ENCODE results near the gene SLC2A9.

DNA sequence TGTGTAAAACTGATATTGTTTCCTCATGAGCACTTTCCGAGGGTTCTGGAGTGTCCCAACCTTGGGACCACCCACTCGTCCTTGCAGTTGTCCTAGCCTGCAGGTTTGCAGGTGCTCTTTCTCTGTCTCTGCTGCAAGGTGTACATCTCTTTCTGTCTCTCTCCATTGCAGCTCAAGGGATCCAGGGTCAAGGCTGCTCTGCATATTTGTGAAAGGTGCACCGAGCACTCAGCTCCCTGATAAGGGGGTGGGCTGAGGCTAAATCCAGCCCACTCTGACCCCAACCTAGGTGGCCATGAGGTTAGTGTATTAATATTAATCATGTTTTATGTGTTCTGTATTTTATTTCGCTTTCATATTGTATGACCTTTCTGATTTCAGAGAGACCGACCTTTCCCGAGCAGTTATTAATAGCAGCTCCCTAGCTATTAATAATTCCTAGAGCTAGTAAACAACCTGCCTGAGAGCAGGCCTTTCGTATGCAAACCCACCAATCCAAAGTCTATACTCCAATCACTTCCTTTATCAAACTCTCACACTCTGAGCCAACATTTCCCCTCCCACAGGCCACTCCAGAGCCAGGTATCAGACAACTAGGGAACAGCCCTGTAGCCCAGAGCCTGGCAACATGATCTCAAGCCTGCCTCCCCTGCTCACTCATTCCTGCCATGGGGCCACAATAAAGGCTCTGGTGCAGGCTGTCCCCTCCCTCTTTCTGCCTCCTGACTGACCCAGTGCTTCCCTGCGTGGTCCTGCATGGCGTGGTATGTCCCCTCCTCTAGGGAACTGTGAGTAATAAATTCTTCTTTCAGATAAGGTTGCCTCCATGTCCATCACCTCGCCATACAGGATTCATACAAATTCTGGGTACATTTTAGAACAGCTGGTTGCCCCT, 73.9 kb downstream of the SLC2A9 start:
- TF ChIP-seq CTCF (IDR thresholded peaks at IDR 0.05; ENCODE audit: extremely low read depth in 1 of 2, insufficient read depth in 1 of 2, low read depth in 1 of 2, low read length in 2 of 2) (no peak), POLR2AphosphoS5 (IDR thresholded peaks at IDR 0.05; ENCODE audit: insufficient read depth, low read depth, low read length) (no peak)
